SK-N-MC (cell line): ENCODE measurements around the gene AHI1.

Source experiments
- EZH2 ChIP-seq: fragments of 200-600 bp; sonication (generic); IDR thresholded peaks from one replicate; pipeline ENCODE4 v1.6.1; 2017; ENCODE audit warnings: antibody characterized with exemption
- FOXP2 ChIP-seq: optimal IDR thresholded peaks from 2 replicates; pipeline ENCODE3; 2011; ENCODE audit warnings: mild to moderate bottlenecking, moderate library complexity; ENCODE audit not compliant: insufficient read depth; ENCODE audit errors: extremely low read length, control extremely low read depth
- POLR2AphosphoS5 ChIP-seq: IDR thresholded peaks from 2 replicates; pipeline ENCODE4 v1.6.1; 2012; ENCODE audit warnings: mild to moderate bottlenecking, low read depth, low read length, borderline replicate concordance

DNA sequence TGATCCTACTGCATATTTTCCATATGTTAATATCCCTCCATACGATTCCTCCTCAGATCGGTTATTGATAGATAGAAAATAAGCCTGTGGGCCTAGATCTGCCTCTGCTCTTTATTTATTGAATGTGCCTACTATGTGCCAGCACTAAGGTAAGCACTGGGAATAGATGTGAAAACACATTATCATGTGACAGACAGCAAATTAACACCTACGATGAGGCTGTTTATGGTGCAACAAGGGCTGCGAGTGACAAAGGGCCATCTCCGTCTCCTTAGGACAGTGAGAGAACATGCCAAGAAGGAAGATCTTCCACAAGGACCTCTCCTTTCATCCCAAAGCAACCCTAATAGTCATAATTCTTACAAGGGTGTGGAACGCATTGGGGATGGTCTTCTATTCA is 225.9 kb downstream of the AHI1 start:
- TF ChIP-seq EZH2, result no peak
- no peak for TF ChIP-seq POLR2AphosphoS5
- no peak for TF ChIP-seq FOXP2
